B cell (primary cell): ENCODE measurements around the gene PANK4. TPM values are rescaled to one million over a fixed set of nuclear protein-coding genes. Genes with fewer than 3 reads are reported as not detected.
A peak's percentile ranks its signal among the peaks of the same experiment; 100 is the strongest.

Experiments
- ATAC-seq: fragments of 200-7000 bp; cut with Tn5 transposase; one replicate; pipeline ENCODE4 v1.10.0; 2021; ENCODE audit warnings: low read depth, mild to moderate bottlenecking, moderate number of reproducible peaks, moderate library complexity
- CTCF ChIA-PET: fragments of 350-600 bp; sonication (Branson Sonifier 250); formaldehyde crosslinking; loops from one replicate; lab custom pipeline; 2021; ENCODE audit warnings: antibody characterized with exemption, inconsistent platforms; lab: Charles Lee
- POLR2A ChIA-PET: fragments of 350-600 bp; sonication (Branson Sonifier 250); formaldehyde crosslinking; loops from one replicate; lab custom pipeline; 2021; ENCODE audit warnings: antibody characterized with exemption; lab: Charles Lee
- DNase-seq: peaks from one replicate; pipeline ENCODE4 v3.0.0; 2013
- H2AFZ ChIP-seq: 2 replicates; pipeline ENCODE4 v1.6.1; 2012; ENCODE audit warnings: mild to moderate bottlenecking, low read depth, low read length; ENCODE audit not compliant: insufficient read depth, poor library complexity, severe bottlenecking
- H3K27ac ChIP-seq, 2 donors: 1 replicate in 1 of 2; 2 replicates in 1 of 2; pipeline ENCODE4 v1.5.1; 2012 to 2013; ENCODE audit warnings: low read length in 2 of 2, mild to moderate bottlenecking in 2 of 2, moderate library complexity in 1 of 2
- H3K27me3 ChIP-seq, 4 experiments: fragments of 200-600 bp in 1 of 4; sonication (generic) in 1 of 4; replicated peaks in 1 of 4; 1 replicate in 2 of 4; 2 replicates in 2 of 4; pipeline versions ENCODE4 v1.6.1 to v1.7.0; 2013 to 2016; ENCODE audit warnings: low read length in 3 of 4, mild to moderate bottlenecking in 2 of 4, mixed read lengths in 1 of 4, moderate library complexity in 1 of 4; ENCODE audit not compliant: insufficient read depth in 4 of 4, control insufficient read depth in 3 of 4; ENCODE audit errors: control extremely low read depth in 1 of 4
- H3K36me3 ChIP-seq, 2 experiments: replicated peaks in 1 of 2; 1 replicate in 1 of 2; 2 replicates in 1 of 2; pipeline versions ENCODE4 v1.6.1 to v1.7.1; 2013; ENCODE audit warnings: low read length in 1 of 2; ENCODE audit not compliant: insufficient read depth in 2 of 2, control insufficient read depth in 1 of 2; ENCODE audit errors: control extremely low read depth in 1 of 2, extremely low read depth in 1 of 2
- H3K4me1 ChIP-seq, 2 donors: fragments of 200-600 bp in 1 of 2; sonication (generic) in 1 of 2; 1 replicate in 1 of 2; 2 replicates in 1 of 2; pipeline versions ENCODE4 v1.5.1 to v1.6.1; 2013 to 2017; ENCODE audit warnings: low read length in 2 of 2; ENCODE audit not compliant: control insufficient read depth in 2 of 2, insufficient read depth in 2 of 2
- H3K4me2 ChIP-seq: replicated peaks from 2 replicates; pipeline ENCODE3; 2012; ENCODE audit warnings: mild to moderate bottlenecking, low read depth, low read length; ENCODE audit not compliant: poor library complexity, severe bottlenecking
- H3K4me3 ChIP-seq, 5 experiments: fragments of 200-600 bp in 1 of 5; sonication (generic) in 1 of 5; 1 replicate in 3 of 5; 2 replicates in 2 of 5; pipeline versions ENCODE4 v1.5.1 to v1.7.0; 2011 to 2016; ENCODE audit warnings: low read length in 4 of 5, mild to moderate bottlenecking in 4 of 5, low read depth in 2 of 5, control low read depth in 1 of 5, moderate library complexity in 1 of 5; ENCODE audit not compliant: insufficient read depth in 1 of 5; ENCODE audit errors: control extremely low read depth in 1 of 5, extremely low read depth in 1 of 5
- H3K79me2 ChIP-seq: fragments of 200-600 bp; sonication (generic); one replicate; pipeline ENCODE4 v1.6.0; 2016; ENCODE audit warnings: low read length; ENCODE audit not compliant: control insufficient read depth, insufficient read depth
- H3K9ac ChIP-seq: fragments of 200-600 bp; sonication (generic); 2 replicates; pipeline ENCODE4 v1.6.1; 2017; ENCODE audit warnings: mild to moderate bottlenecking, low read length, moderate library complexity
- H3K9me3 ChIP-seq, 3 donors: one replicate each; pipeline versions ENCODE4 v1.6.1 to v1.7.1; 2013; ENCODE audit warnings: low read length in 2 of 3; ENCODE audit not compliant: control insufficient read depth in 2 of 3, insufficient read depth in 1 of 3; ENCODE audit errors: control extremely low read depth in 1 of 3
- H4K20me1 ChIP-seq: 2 replicates; pipeline ENCODE4 v1.6.0; 2012; ENCODE audit warnings: mild to moderate bottlenecking, low read length; ENCODE audit not compliant: insufficient read depth, control insufficient read depth, poor library complexity, severe bottlenecking
- H3K27ac Mint-ChIP-seq: one replicate; pipeline ENCODE4 v1.8.0; 2021; ENCODE audit warnings: mixed read lengths
- H3K27me3 Mint-ChIP-seq: one replicate; pipeline ENCODE4 v1.8.0; 2021; ENCODE audit warnings: mixed read lengths
- H3K4me1 Mint-ChIP-seq: one replicate; pipeline ENCODE4 v1.8.0; 2021; ENCODE audit warnings: mixed read lengths
- H3K4me3 Mint-ChIP-seq: one replicate; pipeline ENCODE4 v1.8.0; 2021; ENCODE audit warnings: mixed read lengths
- H3K9me3 Mint-ChIP-seq: one replicate; pipeline ENCODE4 v1.8.0; 2022; ENCODE audit warnings: mixed read lengths; ENCODE audit not compliant: insufficient read depth
- CTCF ChIP-seq: fragments of 200-600 bp; IDR thresholded peaks from one replicate; pipeline ENCODE4 v1.8.0; 2022; ENCODE audit warnings: antibody characterized with exemption, mild to moderate bottlenecking
- EZH2 ChIP-seq: IDR thresholded peaks from 2 replicates; pipeline ENCODE4 v1.6.1; 2012; ENCODE audit warnings: borderline replicate concordance, low read depth, mild to moderate bottlenecking, moderate library complexity, low read length; ENCODE audit not compliant: insufficient read depth, poor library complexity, severe bottlenecking
- WGBS: methylation state at CpG from one replicate; pipeline ENCODE4 v1.1.5; 2013; ENCODE audit warnings: missing lambda C conversion rate; ENCODE audit not compliant: insufficient coverage; 5-methylcytosine and 5-hydroxymethylcytosine counted together
- intact Hi-C: fragments of 100-400 bp; cut with micrococcal nuclease; formaldehyde crosslinking; loops from one replicate; pipeline ENCODE4 v1.10.0; 2022
- polyA plus RNA-seq: library from polyadenylated mRNA; depleted of rRNA; stranded (reverse); fragments of >200 nt; gene quantifications from 2 replicates; pipeline ENCODE4 v1.2.3, GENCODE V29; 2012
- total RNA-seq, 2 donors: library from RNA; stranded (reverse); fragments of 120-200 nt in 1 of 2; gene quantifications; 1 replicate in 1 of 2; 2 replicates in 1 of 2; pipeline versions ENCODE4 v1.2.3 to v1.2.4, GENCODE V29; 2013 to 2022

Gene PANK4
- total and polyA plus RNA-seq, 2 donors (not counting 1 experiment from before 2014, with no cell fraction given), result 38.0 to 80.5 TPM

- DNase-seq (peak; percentile 39), ATAC-seq (no peak)
- no peaks in the 10 kb centered on the region for H3K27me3 Mint-ChIP-seq
- H3K4me3 Mint-ChIP-seq, result peak overlapping the region; percentile 51
- Histone ChIP-seq H3K9ac (no peak overlapping the region), H3K36me3 (no peaks in the 10 kb centered on the region), H3K27me3 (no peaks in the 10 kb centered on the region), H3K9me3 (peaks cover 0 to 8% (median 0%) of the 10 kb centered on the region in 3 donors), H3K4me3 (no peak overlapping the region), H2AFZ (no peak overlapping the region), H3K79me2 (no peaks in the 10 kb centered on the region), H3K27ac (no peak overlapping the region), H3K4me2 (peak overlapping the region; percentile 81), H3K4me1 (peaks cover 62 to 66% of the 10 kb centered on the region in 2 donors), H4K20me1 (no peaks in the 10 kb centered on the region)
- no peaks in the 10 kb centered on the region for H3K9me3 Mint-ChIP-seq
- no peak for TF ChIP-seq CTCF
- peak overlapping the region; percentile 67 for H3K27ac Mint-ChIP-seq
- intact Hi-C loops, result no loop called here
- POLR2A ChIA-PET, result no interaction called here
- CTCF ChIA-PET, result no interaction called here
- peaks cover 54% of the 10 kb centered on the region for H3K4me1 Mint-ChIP-seq
- 69% methylated on average over 16 of the region's 19 CpGs for WGBS
Observed at GRCh38 chr1:2494323-2494693, 32.1 kb downstream of the PANK4 start.

- intact Hi-C loops, result no loop called here
- Histone ChIP-seq H3K79me2 (no peaks in the 10 kb centered on the region), H2AFZ (no peak overlapping the region), H3K27ac (no peak overlapping the region), H3K4me2 (peak overlapping the region; percentile 81), H3K9ac (no peak overlapping the region), H3K4me3 (no peak overlapping the region), H3K27me3 (no peaks in the 10 kb centered on the region), H3K4me1 (peaks cover 57 to 61% of the 10 kb centered on the region in 2 donors), H4K20me1 (no peaks in the 10 kb centered on the region), H3K36me3 (no peaks in the 10 kb centered on the region), H3K9me3 (peaks cover 0 to 13% (median 5%) of the 10 kb centered on the region in 3 donors)
- ChIA-PET POLR2A (no interaction called here), CTCF (interaction anchor here (0.5 kb wide), 1 partner anchor 268 kb away, joined by 3 read pairs; no protein-coding TSS in a partner anchor)
- peak overlapping the region; percentile 67 for H3K27ac Mint-ChIP-seq
- WGBS, result 65% methylated on average over 20 of the region's 24 CpGs
- H3K9me3 Mint-ChIP-seq, result no peaks in the 10 kb centered on the region
- DNase-seq (no peak), ATAC-seq (no peak)
- TF ChIP-seq EZH2 (no peak), CTCF (no peak)
- H3K4me3 Mint-ChIP-seq, result peak overlapping the region; percentile 51
- no peaks in the 10 kb centered on the region for H3K27me3 Mint-ChIP-seq
- H3K4me1 Mint-ChIP-seq, result peaks cover 50% of the 10 kb centered on the region
Observed at GRCh38 chr1:2493691-2494322, 32.6 kb downstream of the PANK4 start.
